PFSK-1 (cell line): ENCODE data around the gene SLC10A6.

Experiments used
- FOXP2 ChIP-seq: optimal IDR thresholded peaks from 2 replicates; pipeline ENCODE3; 2011; ENCODE audit warnings: borderline replicate concordance, control low read depth, inconsistent platforms; ENCODE audit not compliant: insufficient read depth; ENCODE audit errors: extremely low read length, extremely low read depth
- POLR2AphosphoS5 ChIP-seq: IDR thresholded peaks from 2 replicates; pipeline ENCODE4 v1.6.1; 2012; ENCODE audit warnings: low read depth, mild to moderate bottlenecking, control low read depth, low read length, moderate library complexity
- SIN3A ChIP-seq: IDR thresholded peaks from 2 replicates; pipeline ENCODE4 v1.6.1; 2012; ENCODE audit warnings: mild to moderate bottlenecking, low read length, moderate library complexity, borderline replicate concordance; ENCODE audit not compliant: insufficient read depth
- TAF1 ChIP-seq: IDR thresholded peaks from 2 replicates; pipeline ENCODE4 v1.6.1; 2012; ENCODE audit warnings: low read length, control low read depth, borderline replicate concordance; ENCODE audit not compliant: insufficient read depth
- TF ChIP-seq, protein P1 (sequence below), 2 experiments: IDR thresholded peaks; 2 replicates each; pipeline versions ENCODE4 v1.6.1 to v1.8.0; 2011 to 2012; ENCODE audit warnings: low read depth in 2 of 2, low read length in 2 of 2, control low read depth in 1 of 2, inconsistent platforms in 1 of 2, mild to moderate bottlenecking in 1 of 2, moderate library complexity in 1 of 2; ENCODE audit not compliant: insufficient read depth in 1 of 2

SLC10A6 gene

DNA sequence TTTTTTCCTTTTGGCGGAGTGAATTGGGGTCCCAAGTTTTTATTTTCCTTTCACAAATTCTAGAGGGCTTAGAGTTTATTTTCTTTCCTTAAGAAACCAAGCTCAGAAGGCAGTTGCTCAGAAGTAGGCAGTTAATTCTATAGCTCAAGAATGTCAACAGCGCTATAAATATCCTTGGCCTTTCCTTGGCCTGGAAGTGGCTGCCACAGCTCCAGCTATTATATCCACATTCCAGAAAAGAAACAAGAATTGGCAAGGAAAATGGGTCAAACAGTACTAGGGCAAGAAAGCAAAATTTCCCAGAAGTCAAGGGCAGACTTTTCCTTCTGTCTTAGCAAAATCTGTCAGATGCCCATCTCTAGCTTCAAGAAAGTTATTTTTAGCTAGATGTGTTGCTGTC is 31.0 kb downstream of the SLC10A6 start:
- TF ChIP-seq TAF1 (no peak), FOXP2 (no peak)

DNA sequence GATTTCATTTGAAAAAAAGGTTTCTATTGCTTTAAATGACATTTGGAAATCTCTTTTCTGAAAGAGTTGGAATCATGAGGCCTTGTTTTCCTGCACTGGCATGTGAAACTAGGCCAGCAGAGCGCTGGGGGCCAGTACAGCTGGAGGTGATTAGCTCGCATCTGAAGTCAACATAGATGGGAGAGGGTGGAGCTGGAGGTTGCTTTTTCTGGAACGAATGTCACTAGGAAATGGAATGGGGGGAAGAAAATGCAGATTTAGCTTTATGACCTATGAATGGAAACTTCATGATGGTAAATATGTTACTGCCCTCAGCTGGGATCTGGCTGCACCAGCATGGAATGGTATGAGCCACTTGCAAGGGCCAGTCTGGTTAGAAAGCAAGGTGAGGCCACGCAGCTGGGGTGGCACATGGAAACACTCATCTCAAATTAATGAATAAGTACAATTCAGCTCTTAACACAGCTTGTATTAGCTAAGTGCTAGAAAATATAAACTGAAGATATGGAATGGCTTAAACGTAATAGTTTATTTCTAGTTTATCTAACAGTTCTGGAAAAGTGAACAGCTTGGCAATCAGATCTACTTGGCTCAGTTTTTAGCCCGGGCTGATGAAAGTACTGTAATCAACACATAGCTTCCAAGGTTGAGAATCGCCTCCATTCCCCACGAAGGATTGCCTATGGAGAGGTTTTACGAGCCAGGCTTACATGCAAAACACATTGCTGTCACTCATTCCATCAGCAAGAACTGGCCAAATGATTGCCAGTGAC is 32.5 kb downstream of the SLC10A6 start:
- TF ChIP-seq SIN3A, result no peak
- no peak for TF ChIP-seq TAF1
- TF ChIP-seq POLR2AphosphoS5, result no peak
- no peak for TF ChIP-seq FOXP2
- TF ChIP-seq, protein P1, sequence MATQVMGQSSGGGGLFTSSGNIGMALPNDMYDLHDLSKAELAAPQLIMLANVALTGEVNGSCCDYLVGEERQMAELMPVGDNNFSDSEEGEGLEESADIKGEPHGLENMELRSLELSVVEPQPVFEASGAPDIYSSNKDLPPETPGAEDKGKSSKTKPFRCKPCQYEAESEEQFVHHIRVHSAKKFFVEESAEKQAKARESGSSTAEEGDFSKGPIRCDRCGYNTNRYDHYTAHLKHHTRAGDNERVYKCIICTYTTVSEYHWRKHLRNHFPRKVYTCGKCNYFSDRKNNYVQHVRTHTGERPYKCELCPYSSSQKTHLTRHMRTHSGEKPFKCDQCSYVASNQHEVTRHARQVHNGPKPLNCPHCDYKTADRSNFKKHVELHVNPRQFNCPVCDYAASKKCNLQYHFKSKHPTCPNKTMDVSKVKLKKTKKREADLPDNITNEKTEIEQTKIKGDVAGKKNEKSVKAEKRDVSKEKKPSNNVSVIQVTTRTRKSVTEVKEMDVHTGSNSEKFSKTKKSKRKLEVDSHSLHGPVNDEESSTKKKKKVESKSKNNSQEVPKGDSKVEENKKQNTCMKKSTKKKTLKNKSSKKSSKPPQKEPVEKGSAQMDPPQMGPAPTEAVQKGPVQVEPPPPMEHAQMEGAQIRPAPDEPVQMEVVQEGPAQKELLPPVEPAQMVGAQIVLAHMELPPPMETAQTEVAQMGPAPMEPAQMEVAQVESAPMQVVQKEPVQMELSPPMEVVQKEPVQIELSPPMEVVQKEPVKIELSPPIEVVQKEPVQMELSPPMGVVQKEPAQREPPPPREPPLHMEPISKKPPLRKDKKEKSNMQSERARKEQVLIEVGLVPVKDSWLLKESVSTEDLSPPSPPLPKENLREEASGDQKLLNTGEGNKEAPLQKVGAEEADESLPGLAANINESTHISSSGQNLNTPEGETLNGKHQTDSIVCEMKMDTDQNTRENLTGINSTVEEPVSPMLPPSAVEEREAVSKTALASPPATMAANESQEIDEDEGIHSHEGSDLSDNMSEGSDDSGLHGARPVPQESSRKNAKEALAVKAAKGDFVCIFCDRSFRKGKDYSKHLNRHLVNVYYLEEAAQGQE (IDR thresholded peaks at IDR 0.05; ENCODE audit: insufficient read depth in 1 of 2, low read depth in 2 of 2, low read length in 2 of 2), result no peak

DNA sequence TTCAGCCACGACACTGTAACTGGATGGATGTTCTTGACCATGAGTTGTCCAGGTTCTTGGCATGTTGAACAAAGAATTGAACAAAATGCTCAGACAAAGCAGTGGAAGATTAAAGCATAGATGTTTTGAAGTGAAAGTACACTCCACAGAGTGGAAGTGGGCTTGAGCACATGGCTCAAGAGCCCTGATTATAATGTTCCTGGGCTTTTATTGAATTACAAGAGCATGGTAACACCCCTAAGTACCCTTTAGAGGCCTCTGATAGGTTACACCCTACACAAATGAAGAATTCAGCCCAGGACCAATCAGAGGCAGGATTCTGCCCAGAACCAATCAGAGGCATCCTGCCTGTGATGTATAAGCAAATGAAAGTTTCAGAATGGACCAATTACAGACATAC is 33.5 kb downstream of the SLC10A6 start:
- TF ChIP-seq TAF1 (no peak), SIN3A (no peak), POLR2AphosphoS5 (no peak), FOXP2 (no peak)
- TF ChIP-seq, protein P1 (IDR thresholded peaks at IDR 0.05; ENCODE audit: insufficient read depth in 1 of 2, low read depth in 2 of 2, low read length in 2 of 2), result no peak

DNA sequence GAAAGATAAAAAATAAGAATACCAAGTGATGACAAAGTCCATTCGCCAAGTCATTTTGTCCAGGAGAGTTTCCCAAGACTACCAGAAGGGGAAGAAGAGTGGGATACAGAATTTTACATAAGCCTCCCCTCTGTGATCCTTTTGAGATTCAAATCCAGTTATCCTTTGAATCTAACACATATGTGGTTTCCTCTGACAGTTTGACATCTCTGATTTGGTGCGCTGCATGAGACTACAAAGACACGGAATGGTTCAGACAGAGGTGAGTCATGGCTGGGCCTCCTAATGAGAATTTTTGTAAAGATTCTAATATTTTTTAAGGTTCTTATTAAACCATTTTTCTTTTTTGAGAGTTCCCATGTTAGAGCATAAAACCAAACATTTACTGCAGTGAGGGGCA is 38.3 kb downstream of the SLC10A6 start:
- TF ChIP-seq FOXP2 (no peak), SIN3A (no peak), POLR2AphosphoS5 (no peak), TAF1 (no peak)
- TF ChIP-seq, protein P1 (IDR thresholded peaks at IDR 0.05; ENCODE audit: insufficient read depth in 1 of 2, low read depth in 2 of 2, low read length in 2 of 2), result no peak

DNA sequence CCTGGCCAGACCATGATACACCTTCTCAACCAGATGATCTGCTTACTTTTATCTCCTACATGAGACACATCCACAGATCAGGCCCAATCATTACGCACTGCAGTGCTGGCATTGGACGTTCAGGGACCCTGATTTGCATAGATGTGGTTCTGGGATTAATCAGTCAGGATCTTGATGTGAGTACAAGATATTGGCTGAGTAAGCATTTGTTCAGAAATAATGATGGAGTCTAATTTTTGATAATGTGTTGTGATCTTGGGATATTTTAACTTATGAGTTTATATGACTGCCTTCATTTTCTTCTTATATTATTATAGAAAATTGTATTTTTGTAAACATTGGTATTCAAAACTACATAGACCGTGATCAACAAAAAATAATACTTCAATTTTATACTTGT is 39.4 kb downstream of the SLC10A6 start:
- TF ChIP-seq, protein P1 (IDR thresholded peaks at IDR 0.05; ENCODE audit: insufficient read depth in 1 of 2, low read depth in 2 of 2, low read length in 2 of 2), result no peak
- TF ChIP-seq FOXP2 (no peak), POLR2AphosphoS5 (no peak), TAF1 (no peak), SIN3A (no peak)
